Measurements from ENCODE around the gene GRIN2C. TPM values are rescaled to one million over a fixed set of nuclear protein-coding genes. Genes with fewer than 3 reads are reported as not detected.

The GRIN2C gene
- total and polyA plus RNA-seq, 9 of the 15 experiments (the other 6 are each of a cell fraction or from before 2014, with no cell fraction given) = under 0.01 to 0.33 (median 0.10) TPM; not detected in 2

DNA sequence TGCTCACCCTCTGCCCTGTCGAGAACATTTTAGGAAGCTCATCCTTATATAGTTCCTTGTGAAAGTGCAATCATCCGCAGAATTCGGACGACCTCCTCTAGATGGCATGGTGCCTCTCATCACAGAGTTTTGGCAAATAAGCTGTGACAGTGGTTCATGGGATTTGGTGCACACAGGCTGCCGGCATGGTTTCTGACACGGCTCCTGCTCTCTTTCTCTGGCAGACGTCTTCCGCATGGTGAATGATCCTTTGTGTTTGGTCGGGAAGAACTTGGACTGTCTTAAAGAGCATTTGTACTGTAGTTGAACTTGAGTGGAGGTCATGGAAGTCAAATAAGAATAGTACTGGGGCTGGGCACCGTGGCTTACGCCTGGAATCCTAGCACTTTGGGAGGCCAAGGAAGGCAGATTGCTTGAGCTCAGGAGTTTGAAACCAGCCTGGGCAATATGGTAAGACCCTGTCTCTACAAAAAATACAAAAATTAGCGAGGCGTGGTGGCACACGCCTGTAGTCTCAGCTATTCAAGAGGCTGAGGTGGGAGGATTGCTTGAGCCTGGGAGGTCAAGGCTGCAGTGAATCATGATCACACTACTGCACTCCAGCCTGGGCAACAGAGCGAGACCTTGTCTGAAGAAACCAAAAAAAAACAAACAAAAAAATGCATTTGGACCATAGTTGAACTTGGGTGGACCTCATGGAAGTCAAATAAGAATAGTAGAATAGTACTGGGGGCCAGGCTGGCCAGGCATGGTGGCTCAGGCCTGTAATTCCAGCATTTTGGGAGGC, 48.8 kb downstream of the GRIN2C start (continued):
- TF ChIP-seq RBM15 (IDR thresholded peaks at IDR 0.05; ENCODE audit: insufficient read depth, low read length) (no peak), KLF13 (tag; IDR thresholded peaks at IDR 0.05; ENCODE audit: borderline replicate concordance, low read depth) (no peak), CC2D1A (IDR thresholded peaks at IDR 0.05) (no peak), MECOM (CRISPR knock-in tag; IDR thresholded peaks at IDR 0.05) (no peak), CBFA2T2 (conservative IDR thresholded peaks at IDR 0.05) (no peak)
- TF ChIP-seq, protein P1, sequence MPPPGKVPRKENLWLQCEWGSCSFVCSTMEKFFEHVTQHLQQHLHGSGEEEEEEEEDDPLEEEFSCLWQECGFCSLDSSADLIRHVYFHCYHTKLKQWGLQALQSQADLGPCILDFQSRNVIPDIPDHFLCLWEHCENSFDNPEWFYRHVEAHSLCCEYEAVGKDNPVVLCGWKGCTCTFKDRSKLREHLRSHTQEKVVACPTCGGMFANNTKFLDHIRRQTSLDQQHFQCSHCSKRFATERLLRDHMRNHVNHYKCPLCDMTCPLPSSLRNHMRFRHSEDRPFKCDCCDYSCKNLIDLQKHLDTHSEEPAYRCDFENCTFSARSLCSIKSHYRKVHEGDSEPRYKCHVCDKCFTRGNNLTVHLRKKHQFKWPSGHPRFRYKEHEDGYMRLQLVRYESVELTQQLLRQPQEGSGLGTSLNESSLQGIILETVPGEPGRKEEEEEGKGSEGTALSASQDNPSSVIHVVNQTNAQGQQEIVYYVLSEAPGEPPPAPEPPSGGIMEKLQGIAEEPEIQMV (tag; conservative IDR thresholded peaks at IDR 0.05; ENCODE audit: low read depth) = no peak
- TF ChIP-seq, protein P2, sequence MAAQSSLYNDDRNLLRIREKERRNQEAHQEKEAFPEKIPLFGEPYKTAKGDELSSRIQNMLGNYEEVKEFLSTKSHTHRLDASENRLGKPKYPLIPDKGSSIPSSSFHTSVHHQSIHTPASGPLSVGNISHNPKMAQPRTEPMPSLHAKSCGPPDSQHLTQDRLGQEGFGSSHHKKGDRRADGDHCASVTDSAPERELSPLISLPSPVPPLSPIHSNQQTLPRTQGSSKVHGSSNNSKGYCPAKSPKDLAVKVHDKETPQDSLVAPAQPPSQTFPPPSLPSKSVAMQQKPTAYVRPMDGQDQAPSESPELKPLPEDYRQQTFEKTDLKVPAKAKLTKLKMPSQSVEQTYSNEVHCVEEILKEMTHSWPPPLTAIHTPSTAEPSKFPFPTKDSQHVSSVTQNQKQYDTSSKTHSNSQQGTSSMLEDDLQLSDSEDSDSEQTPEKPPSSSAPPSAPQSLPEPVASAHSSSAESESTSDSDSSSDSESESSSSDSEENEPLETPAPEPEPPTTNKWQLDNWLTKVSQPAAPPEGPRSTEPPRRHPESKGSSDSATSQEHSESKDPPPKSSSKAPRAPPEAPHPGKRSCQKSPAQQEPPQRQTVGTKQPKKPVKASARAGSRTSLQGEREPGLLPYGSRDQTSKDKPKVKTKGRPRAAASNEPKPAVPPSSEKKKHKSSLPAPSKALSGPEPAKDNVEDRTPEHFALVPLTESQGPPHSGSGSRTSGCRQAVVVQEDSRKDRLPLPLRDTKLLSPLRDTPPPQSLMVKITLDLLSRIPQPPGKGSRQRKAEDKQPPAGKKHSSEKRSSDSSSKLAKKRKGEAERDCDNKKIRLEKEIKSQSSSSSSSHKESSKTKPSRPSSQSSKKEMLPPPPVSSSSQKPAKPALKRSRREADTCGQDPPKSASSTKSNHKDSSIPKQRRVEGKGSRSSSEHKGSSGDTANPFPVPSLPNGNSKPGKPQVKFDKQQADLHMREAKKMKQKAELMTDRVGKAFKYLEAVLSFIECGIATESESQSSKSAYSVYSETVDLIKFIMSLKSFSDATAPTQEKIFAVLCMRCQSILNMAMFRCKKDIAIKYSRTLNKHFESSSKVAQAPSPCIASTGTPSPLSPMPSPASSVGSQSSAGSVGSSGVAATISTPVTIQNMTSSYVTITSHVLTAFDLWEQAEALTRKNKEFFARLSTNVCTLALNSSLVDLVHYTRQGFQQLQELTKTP (IDR thresholded peaks at IDR 0.05; ENCODE audit: low read depth in 1 of 2, partially characterized antibody in 2 of 2) = no peak

Measured in K562 (cell line).